CD4-positive, alpha-beta T cell treated with Interferon gamma for 1 hour (primary cell): Measurements from ENCODE around the gene CLASP1.
"Not testable (repeated sequence)": the region's sequence is repeated elsewhere in the genome, so short reads cannot be mapped to it uniquely, and the experiment has no call there.

ENCODE experiments used
- DNase-seq: peaks from one replicate; pipeline ENCODE4 v3.0.0-alpha.2; 2020

CLASP1 gene

GRCh38 chr2:121492409-121492808 is 156.9 kb downstream of the CLASP1 start:
- DNase-seq: no peak

DNA sequence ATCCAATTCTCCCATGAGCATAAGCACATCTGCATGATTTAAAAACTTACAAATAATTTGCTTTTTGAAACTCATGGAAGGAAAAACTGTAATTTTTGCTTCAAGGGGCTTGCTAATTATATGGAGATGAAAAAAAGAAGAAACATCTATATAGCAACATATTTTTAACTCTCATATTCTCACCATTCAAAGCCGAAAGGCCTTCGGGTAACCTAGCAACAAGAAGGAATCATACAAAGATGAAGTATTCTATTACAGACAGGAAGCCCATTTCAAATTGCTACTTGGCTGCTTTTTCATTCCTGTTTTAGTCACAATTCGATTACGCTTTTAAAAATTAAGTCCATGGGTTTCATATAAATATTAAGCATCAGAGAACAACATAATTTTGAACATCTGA is 157.7 kb downstream of the CLASP1 start:
- no peak for DNase-seq

DNA sequence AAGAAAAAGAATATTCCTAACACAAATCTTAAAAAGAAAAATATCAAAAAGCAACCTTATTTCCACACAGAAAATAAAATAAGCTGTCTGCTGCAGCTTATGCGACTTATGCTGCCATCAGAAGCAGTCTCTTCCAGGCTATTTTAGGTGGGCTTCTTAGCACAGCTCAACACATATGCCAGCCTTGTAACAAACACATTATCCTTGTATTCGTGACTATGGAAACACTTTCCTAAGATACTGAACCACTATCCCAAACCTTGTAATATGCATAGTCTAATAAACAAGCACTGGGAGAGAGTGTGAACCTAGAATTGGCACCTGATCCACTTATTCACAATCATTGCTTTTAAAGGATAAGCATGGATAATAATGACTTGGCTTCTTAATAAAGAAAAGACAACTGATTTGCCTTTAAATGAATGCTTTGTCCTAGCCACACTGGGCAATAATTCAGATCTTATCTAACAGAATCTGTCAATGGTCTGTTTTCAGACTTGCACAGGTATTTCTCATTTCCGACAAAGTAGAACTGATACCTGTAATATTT is 158.6 kb downstream of the CLASP1 start:
- DNase-seq: no peak

DNA sequence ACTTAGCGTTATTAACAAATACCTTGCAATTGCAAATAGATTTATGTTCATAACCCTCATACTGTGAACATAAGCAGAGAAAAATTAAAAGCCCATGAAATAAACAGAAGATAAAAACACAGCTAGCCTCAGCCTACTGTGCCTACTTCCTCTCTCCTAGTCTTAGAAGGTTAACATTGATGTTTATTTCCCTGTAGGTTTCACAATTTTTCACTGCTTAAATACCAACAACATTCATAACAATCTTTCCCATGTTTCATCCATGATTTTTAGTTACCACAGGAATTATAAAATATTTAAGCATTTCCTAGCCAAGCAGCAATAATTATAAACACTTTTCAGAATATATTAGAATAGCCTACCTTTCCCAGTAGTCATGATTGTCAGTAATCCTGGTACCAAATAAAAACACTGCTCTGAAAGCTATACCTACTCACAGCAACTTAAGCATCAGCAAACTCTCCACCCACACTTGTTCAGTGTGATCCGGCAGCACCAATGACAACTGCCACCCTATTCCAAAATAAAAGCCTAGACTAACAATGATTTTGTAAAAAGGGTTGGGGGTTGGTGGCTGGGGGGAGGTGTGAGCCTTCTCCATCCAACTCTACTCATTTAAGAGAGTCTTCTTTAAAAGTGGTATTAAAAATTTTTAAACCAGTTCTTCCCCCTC is 159.2 kb downstream of the CLASP1 start:
- DNase-seq: no peak

DNA sequence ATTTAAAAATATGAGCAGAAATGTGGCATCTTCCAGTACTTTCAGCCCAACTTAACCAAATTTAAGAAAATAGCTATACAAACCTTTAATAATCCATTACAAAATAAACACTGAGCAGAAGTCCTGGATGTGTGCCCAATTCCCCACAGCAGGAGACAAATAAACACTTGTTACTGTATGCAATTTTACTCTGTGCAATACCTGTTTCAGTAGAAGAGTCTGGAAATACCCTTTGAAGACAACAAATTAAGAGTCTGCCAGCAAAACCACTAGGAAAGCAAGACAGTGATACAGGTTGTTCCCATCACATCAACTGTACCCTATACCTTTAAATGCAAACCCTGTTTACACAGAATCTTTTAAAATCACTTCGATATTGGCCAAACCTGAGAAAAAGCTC is 160.0 kb downstream of the CLASP1 start:
- no peak for DNase-seq

- DNase-seq: no peak
Observed at GRCh38 chr2:121486191-121486790, 163.0 kb downstream of the CLASP1 start.

GRCh38 chr2:121485039-121485438 is 164.2 kb downstream of the CLASP1 start:
- DNase-seq: no peak

DNA sequence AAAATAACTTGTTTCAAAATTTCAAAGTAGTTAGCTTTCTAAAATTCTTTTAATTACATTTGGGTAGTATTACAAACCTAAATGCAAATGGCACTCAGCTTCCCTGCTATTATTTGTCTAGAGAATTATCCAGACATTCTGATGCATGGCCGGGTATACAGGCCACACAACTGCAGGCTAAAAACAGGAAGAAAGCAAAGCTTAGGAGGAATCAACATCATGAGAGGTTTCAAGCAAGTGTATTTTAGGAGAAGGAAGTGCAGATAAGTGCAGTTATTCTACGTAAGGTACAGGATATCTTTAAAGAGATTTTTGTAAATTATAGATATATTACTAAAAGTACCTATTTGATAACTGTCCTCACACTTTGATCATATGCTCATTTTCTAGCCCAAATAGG is 165.4 kb downstream of the CLASP1 start:
- no peak for DNase-seq

DNA sequence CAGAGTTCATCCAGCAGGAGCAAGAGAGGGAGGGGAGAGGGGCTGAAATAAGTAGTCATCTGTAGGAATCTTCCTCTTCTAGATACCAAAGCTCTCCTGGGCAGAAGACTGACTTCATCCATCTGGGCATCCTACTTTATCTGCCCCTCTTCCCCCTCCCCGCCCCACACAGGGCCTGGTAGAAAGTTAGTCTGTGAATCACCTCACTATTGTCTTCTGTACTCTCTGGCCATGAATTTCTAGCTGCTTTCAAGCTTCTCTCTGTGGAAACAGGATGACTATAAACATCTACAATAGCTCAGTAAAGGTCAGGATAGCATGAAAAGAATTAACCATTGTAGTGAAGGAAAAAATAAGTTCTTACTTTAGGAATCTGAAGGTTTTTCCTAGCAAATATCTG is 166.2 kb downstream of the CLASP1 start:
- no peak for DNase-seq

DNA sequence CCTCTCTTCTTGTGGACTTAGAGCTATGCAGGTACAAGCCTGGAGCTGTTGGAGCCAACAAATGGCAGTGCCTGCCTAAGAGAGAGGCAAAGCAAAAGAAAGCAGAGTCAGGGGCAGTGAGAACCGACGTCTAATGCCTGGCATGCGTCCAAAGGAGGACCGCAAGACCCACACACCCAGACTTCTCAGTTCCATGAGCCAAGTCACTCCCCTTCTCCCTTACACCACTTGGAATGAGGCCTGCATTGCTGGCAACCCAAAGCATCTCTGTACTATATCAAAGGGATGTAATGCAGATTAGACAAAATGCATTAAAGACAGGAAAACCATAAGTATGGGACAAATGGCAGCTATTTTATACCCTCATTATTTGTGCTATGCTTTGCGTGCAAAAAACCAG is 168.4 kb downstream of the CLASP1 start:
- no peak for DNase-seq

GRCh38 chr2:121479882-121480522 is 169.3 kb downstream of the CLASP1 start:
- no peak for DNase-seq

GRCh38 chr2:121478996-121479745 is 170.1 kb downstream of the CLASP1 start:
- no peak for DNase-seq

GRCh38 chr2:121478358-121478995 is 170.8 kb downstream of the CLASP1 start:
- not testable (repeated sequence) for DNase-seq

DNA sequence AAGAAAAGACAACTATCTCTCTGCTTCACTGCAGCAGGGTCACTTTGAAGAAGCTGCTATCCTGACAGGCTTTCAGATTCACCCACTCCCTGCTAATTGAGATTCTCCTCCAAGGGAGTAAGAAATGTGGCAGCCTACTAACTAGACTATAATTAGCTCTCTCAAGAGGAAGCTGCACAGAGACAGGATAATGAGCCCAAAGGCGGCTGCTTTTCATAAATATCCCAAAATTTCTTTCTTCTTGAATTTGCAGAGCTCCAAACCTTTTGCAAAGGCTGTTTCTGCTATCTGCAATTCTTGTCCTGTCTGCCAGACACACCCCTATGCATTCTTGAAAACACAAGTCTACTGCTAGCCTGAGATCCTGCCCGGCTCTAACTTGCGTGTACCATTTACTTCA is 172.6 kb downstream of the CLASP1 start:
- DNase-seq: no peak

- no peak for DNase-seq
Observed at GRCh38 chr2:121475811-121476571, 173.3 kb downstream of the CLASP1 start.

GRCh38 chr2:121473512-121473911 is 175.8 kb downstream of the CLASP1 start:
- DNase-seq: no peak

DNA sequence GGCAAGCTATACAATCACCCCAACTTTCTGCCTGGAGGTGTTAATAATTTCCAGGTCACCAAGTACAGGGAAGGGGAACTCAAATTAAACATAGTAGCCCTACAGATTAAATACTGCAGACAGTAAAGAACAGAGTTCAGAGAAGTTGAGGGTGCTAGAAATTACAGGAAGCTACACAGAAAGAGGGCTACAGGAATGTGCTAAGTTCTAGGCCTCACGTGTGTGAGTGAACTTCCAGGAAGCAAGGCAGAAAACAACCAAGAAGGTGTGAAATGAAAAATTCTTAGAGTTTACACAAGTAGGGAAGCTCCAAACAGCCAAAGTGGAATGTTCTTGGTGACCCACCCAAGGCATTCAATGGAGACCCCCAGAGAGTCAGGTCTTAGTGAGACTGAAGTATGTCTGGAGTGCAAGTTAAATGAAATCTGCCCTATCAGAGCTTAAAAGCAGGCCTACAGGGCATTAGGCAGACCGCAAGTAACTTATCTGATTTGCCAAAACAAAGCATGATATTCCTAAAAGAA is 176.7 kb downstream of the CLASP1 start:
- no peak for DNase-seq

- DNase-seq: no peak
Observed at GRCh38 chr2:121471532-121472469, 177.5 kb downstream of the CLASP1 start.

DNA sequence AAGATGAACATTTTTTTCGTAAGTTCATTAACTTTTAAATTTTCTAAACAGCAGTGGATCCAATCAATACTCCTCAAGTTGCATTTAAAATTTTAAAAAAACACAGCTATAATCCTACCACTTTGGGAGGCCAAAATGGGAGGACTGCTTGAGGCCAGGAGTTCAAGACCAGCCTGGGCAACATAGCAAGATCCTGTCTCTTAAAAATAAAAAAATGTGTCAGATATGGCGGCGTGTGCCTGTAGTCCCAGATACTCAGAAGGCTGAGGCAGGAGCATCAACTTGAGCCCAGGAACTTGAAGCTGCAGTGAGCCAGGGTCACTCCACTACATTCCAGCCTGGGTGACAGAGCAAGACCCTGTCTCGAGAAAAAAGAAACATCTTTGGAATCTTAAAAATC is 178.3 kb downstream of the CLASP1 start:
- no peak for DNase-seq

DNA sequence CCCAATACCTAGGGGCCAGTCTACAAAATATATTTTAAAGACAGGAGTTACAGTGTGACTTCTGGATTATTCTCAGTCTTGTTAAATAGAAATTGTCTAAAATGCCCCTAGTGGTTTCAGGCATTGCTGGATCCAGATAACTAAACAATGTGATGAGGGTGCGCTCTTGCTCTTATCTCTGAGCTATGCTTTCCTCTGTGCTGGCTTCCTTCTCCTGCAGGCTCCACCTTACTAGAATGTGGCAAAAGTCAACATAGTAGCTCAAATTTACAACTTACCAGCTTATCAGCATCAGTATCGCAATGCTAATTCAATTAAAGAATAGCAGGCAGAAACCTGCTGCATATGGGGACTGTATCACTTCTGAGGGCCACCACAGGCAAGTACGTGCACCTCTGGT is 179.9 kb downstream of the CLASP1 start:
- no peak for DNase-seq

- no peak for DNase-seq
Observed at GRCh38 chr2:121468936-121469335, 180.3 kb downstream of the CLASP1 start.
